HG03064 (cell line): ENCODE data around the gene CCL4.
"Not testable (repeated sequence)": the region's sequence is repeated elsewhere in the genome, so short reads cannot be mapped to it uniquely, and the experiment has no call there.

Experiments used
- ATAC-seq: cut with Tn5 transposase; IDR thresholded peaks from one replicate; pipeline ENCODE4 v1.9.1; 2021; ENCODE audit warnings: low read depth; ENCODE audit not compliant: unreplicated experiment

CCL4 gene

DNA sequence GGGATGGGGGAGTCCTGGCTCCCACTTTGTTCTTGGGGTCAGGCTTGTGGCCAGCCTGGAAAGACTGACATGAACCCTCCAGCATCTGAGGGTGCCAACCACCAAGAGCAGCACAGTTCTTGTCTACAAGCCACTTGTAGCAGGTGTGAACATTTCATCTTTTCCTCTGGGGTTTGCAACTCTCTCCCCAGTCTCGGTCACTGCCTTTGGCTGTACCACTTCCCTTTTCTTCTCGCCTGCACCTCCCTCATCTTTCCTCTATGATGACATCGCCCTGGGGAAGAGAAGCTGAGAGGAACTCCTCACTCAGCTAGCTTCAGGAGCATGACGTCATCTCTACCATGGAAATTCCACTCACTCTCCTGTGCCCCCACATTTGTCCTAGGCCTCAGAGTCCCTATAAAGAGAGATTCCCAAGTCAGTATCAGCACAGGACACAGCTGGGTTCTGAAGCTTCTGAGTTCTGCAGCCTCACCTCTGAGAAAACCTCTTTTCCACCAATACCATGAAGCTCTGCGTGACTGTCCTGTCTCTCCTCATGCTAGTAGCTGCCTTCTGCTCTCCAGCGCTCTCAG, at the start of gene CCL4:
Gene CCL4 (plus strand): TSS at position 427 of the 575 bp plus-strand sequence. CDS start 79 bp downstream, at position 506.
- peak; percentile 65 for ATAC-seq

DNA sequence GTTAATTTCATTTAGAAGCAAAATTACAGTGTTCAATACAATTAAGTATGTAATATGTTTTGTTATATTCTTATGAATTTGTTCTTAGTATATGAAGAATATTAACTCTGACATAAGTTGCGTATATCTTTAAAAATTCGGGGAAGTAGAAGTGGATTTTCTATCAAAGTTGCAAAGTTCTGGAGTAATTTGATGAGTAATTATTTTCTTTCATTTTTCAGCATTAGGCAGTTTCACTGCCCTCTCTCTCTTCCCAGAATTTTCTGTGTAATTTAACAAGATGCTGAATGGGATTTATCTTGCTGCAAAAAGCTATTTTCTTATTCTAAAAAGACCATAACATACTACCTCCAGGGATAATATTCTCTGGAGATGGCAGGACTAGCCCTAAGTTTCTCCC, 48.5 kb upstream of the CCL4 start:
- no peak for ATAC-seq

DNA sequence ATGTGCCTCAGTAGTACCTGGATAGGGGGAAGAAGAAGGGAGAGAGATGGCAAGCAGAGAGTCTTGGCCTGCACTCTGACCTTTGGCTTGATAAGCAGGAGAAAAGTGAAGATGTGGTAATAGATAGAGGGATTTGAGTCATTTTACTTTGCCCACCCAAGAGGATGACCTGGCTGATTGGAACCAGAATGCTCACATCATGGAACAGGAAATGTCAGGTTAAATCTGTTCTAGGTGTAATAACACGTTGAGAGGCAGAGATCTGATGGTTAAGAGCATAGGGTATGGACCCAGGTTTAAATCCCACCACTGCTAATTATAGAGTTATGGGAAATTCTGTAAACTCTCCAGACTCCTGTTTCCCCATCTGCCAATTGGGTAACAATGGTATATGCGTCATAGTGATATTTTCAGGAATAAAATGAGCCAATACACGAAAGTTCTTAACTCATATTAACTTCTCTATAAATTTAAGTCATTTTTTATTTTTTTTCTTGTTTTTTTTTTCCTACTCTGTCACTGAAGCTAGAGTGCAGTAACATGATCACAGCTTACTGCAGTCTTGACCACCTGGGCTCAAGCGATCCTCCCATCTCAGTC, 47.6 kb upstream of the CCL4 start:
- ATAC-seq = no peak

DNA sequence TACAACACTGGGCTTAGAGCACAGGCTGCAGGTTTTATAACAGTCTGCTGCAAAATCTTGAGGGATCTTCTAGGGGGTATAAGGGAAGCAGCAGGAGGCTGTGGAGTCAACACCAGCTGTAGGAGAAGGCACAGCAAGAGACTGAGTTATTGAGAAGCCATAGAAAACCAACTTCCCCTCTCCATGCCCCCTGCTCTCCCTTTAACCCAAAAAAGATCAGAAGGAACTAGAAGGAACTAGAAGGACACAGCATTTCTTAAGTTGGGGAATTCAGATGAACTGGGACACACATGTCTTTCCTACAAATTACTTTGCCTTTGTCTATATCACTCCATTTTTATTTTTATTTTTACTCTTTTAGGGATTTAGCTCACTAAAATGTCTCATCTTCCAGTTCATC, 45.7 kb upstream of the CCL4 start:
- no peak for ATAC-seq

DNA sequence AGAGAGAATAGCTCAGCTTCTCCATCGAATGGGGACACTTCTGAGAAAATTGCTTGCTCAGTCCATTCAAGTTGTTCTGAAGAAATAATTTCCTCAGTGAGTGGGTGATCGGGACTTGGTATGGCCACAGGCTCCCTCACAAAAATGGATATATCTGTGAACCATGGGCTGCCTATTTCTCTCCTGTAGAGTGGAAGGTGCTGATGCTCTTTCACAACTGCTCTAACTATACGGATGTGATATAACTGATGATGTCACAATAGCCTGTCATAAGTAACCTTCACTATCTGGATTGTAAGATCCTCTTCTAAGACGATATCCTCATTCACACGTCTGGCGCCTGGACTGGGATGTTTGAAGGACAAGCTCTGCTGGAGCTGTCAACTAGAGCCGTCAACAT, 44.2 kb upstream of the CCL4 start:
- no peak for ATAC-seq

DNA sequence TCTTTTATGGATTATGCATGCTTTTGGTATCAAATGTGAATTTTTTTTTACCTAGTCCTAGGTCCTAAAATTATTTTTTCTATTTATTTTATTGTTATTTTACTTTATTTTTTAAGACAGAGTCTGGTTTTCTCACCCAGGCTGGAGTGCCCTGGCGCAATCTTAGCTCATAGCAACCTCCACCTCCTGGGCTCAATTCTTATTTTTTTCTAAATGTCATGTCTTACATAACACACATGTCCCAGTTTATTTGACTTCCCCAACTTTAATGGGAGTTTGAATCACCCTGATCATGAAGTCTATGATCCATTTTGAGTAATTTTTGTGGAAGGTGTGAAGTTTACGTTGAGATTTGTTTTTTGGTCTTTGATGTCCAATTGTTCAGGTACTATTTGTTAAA, 42.8 kb upstream of the CCL4 start:
- ATAC-seq = no peak

DNA sequence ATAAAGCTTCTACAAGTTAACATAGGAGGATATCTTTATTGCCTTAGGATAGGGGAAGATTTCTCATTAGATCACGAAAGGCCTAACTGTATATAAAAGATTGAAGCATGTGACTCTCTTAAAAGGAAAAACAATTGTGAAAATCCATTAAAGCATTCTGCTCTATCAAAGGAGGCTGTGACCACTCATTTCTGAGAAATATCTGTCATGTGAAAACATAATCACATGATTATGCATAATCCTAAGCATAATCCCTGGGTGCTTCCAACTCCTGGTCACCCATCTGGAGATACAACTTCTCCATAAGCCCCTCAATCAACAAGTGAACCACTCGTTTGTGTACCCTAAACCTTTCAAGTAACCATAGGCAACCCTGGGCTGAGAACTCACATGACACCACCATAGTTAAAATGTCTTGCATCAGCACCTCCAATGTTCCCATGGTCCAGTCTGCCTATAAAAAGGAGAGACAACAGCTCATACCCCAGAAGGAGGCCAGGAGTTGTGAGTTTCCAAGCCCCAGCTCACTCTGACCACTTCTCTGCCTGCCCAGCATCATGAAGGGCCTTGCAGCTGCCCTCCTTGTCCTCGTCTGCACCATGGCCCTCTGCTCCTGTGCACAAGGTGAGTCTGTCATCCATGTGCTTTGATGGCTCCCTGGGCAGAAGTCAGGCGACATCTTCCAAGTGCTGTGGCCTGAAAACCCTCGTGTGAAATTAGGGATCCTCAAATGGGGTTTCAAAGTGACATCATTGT, 39.7 kb upstream of the CCL4 start, which contains the start of gene CCL18:
Gene CCL18 (plus strand): TSS at position 487 of the 756 bp plus-strand sequence. CDS start 71 bp downstream, at position 558.
- ATAC-seq = no peak

DNA sequence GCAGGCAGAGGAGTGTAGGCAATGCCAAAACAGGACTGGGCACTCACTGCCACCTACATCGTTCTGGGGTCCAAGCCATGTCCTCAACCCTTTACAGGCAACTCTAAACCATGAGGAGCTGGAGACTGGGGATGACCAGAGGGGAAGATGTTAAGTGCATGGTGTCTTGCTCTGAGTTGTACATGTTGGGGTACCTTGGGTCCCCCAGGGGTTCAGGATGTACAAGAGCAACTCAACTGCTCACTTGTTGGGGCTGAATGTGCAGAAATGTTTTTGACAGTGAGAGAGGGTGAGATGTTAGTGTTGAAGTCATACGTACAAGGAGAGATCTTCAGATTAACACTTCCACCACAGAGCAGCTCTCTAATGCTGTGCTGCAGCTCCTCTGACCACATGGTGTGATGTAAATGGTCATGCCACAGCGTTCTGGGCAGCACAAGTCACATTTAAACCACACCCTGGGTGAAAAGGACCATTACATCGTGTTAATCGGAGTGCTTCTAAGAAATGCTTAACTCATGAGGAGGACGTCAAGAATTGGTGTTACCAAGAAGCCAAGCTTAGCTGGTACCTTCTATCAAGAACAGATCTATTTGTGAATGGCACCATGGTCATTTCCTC, 37.2 kb upstream of the CCL4 start:
- no peak for ATAC-seq

DNA sequence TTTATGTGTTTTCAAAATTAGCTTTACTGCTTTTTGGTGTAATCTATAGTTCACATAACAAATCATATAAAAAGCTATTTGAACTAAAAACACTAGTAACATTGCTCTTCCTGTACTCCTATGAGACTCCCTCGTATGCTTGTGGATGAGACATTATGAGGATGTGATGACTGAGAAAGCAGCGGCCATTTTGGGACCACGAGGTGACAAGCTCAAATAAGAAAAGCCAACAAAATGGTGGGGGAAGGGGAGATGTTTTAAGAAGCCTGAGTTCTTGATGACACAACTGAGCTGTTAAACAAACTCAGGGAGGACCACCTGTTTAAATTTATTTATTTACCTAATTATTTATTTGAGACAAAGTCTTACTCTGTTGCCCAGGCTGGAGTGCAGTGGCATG, 35.1 kb upstream of the CCL4 start:
- ATAC-seq = no peak

DNA sequence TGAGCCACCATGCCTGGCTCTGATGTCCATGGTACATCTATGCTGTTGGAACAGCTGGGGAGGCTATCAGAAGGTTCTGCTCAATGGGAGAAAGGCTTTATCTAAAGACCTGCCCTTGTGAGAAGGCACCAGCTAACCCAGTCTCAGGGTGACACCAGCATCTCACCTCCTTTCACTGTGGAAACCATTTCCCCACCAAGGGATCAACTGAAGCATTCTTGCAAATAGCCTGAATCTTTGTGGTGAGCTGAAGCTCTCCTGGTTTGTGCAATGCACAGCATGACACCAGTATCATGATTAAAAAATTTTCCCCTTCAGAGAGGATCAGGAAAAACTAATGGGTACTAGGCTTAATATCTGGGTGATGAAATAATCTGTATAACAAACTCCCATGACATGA, 34.5 kb upstream of the CCL4 start:
- no peak for ATAC-seq

DNA sequence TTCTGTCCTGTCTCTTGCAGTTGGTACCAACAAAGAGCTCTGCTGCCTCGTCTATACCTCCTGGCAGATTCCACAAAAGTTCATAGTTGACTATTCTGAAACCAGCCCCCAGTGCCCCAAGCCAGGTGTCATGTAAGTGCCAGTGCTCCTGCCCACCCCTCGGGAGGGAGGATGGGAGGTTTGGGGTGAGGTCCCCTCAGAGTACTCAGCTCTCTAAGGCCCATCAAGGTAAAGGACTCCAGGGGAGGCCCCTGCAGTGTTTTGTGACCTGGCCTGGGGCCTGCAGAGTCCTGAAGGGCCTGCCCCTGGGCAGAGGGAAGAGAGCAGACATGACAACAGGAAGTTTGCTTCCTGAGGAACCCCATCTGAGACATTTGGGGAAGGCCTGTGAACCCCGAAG, 33.2 kb upstream of the CCL4 start:
- no peak for ATAC-seq

DNA sequence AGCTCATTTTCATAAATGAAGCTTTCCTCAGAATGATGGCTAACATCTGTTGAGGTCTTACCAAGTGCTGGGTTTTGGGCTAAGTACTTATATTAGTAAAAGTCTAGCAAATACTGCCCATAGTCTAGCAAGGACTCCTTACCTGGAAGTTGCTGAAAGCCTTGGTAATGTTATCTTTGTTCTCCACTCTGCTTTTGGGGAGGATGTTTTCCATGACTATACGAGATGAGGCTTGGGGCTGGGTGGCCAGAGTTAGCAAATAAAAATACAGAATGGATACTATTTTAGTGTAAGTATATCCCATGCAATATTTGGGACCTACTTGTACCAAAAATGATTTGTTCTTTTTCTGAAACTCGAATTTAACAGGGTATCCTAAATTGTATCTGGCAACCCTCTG, 31.9 kb upstream of the CCL4 start:
- no peak for ATAC-seq

DNA sequence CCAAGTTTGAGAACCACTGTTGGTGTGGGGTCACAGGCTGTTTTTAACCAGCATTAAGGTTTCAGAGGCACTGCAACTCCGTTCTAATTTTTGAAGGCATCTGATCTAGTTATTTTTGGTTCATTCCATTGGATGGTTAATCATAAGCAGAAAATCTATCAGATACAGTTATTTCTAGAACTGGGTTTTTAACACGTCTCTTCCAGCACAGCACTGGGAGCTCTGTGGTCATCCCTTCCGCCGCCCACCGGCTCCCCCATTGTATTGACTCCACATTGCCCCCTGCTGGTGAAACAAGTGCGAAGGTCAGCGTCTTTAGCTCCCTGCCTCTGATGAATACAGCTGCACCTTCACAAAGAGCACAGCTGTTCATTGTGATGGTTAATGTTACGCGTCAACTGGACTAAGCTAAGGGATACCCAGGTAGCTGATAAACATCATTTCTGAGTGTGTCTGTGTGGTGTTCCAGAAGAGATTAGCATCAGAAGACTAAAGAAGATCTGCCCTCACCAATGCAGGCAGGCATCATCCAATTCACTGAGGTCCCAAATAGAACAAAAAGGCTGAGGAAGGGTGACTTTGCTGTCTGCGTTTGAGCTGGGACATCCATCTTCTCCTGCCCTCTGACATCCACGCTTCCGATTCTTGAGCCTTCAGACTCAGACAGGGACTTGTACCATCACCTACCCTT, 31.1 kb upstream of the CCL4 start:
- ATAC-seq = no peak

DNA sequence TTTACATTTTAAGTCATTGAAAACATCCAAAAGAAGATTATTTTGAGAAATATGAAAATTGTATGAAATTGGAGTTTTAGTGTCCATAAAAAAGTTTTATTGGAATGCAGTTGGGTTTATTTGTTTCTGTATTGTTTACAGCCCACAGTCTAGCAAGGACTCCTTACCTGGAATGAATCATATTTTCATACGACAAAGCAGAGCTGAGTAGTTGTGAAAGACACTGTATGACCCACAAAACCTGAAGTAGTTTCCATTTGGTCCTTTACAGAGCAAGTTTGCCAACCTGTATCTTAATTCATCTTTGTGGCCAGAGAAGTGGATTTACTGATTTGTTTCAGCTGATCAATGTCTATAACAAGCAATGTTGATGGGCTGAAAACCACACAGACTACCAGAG, 29.3 kb upstream of the CCL4 start:
- ATAC-seq = no peak

DNA sequence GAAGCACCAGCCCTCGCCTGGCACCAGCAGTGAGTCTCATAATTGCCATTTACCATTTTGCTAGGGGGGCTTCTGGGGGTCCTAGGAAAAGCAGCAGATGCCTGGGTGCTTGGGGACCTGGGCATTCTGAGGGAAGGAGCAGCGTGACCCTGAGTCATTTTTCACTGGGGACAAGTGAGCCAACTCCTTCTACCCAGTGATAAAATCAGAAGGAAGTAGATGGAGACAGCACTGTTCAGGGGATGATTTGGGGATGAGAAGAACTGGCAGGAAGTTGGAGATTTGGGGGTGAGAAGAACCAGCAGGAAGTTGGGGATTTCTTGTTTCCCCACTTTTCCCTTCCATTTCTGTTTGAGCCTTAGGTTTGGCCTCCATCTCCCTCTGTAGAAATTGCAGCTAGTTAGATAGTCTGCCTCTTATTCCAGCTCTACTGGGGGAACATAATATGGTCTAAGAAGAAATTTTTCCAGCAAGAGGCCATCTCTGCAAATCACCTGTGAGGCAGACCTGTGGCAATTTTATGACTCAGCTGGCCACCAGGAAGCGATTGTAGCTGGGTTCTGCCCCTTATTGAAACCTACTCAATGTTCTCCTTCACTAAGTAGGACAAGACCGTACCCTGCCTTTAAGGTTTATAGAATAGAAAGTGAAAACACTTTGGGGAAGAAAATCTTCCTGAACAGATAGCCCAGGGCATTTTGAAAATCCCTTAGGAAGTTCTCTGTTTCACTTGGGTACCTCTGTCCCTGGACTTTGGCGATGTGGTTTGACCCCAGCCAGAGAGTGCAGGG, 21.8 kb upstream of the CCL4 start:
- ATAC-seq = peak; percentile 39

DNA sequence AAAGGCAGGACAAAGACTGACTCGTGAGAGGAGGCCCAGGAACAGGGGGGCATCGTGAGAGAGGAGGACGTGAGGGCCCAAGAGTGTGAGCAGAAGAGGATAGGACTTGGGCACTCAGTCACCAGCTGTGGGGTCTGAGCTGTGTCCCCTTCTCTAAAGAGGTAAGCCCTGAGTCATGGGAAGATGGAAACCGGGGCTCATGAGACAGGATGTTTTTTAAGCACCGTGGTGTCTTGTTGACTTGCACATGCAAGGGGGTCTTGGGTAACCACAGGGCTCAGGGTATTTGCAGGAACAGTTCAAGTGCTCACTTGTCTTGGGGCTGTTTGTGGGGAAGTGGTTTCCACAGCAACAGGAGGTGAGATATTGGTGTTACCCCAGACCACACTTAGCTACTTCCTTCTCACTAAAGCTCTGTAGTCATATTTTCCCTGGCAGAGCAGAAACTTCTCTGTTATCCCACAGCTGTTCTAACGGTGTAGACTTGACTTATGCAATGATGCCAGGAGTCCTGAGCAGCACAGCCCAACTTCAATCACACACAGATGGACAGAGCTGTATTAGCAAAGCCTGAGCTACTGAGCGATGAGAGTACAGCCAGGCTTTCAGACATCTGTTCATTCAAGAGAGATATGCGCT, 21.0 kb upstream of the CCL4 start:
- peak; percentile 43 for ATAC-seq

DNA sequence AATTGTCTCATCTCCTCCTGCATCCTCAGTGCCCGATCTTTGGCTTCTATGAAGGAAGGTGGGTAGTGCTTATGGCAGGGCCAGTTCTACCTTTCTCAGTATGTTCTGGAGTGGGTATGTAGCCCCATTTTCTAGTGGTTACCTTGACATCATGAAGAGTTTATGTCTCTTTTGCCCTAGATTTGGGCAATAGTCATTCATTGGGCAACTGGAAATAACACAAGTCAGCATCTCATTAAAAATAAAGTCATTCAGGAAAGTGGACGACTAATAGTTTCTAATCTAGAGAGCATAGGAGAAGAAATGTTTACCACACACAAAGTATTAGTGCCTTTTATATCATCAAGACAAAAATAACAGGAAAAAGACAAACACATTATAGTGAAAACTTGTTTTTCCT, 19.9 kb upstream of the CCL4 start:
- ATAC-seq = not testable (repeated sequence)

DNA sequence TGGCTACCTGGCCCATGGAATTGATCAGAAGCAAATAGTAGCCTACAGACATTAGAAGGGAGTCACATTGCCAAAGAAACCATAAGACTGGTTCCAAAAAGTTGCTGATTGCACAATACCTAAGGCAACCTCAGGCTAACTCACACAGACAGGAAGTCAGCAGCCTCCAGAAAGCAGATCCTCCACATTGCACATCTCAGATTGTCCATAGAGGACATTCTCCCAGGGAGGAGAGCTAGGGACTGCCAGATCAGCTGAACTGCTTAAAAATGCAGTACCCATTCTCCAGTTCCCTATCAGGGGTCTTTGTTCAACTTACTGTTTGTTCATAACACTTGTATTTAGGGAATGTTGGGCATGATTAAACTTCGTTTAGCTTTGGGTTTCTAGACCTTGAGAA, 17.9 kb upstream of the CCL4 start:
- no peak for ATAC-seq

DNA sequence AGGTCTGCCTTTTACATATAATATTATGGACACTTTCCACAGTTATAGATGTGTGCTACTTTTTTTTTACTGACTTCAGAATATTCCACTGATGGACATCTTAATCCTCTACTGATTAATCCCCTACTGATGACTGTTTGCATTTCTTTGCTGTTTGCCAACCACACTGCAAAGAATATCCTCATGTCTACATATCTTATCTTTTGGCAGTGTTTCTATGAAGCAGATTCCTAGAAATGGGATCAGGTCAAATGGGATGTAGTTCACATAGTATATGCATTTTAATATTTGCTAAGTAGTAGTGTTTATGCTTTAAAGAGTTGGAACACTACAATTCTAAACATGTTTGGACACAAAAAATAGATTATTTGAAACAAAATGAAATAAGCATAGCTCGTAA, 16.8 kb upstream of the CCL4 start:
- ATAC-seq = no peak

DNA sequence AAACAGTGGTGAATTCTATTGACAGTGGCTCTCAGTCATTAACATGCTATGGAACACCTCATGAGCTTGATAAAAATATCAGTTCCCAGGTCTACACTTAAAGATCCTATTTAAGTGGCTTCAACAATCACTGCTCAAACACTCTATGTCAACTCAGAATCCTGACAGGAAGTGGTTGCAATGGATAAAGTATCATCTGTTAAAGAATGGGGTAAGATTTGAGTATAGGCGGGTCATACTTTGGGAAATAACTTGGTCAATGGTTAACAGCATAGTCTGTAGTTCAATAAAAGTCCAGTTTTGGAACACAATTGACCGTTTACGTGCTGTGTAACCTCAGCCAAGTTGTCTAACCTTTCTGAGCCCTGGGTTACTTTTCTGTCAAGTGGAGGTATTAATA, 16.2 kb upstream of the CCL4 start:
- not testable (repeated sequence) for ATAC-seq
